ENCODE data around the gene ITIH6.
"Not testable (repeated sequence)": the region's sequence is repeated elsewhere in the genome, so short reads cannot be mapped to it uniquely, and the experiment has no call there.

ITIH6 gene

GRCh38 chrX:54794028-54794427, 4.0 kb downstream of the ITIH6 start:
- H4K8ac ChIP-seq (ENCODE audit: low read length) = no peak overlapping the region
- H3K27ac ChIP-seq (ENCODE audit: low read length, poor library complexity, severe bottlenecking) = no peak overlapping the region
- no peak overlapping the region for H3K14ac ChIP-seq (ENCODE audit: low read length in 2 of 2)
- no peak overlapping the region for H3K9ac ChIP-seq (ENCODE audit: low read length)
- H2AK5ac ChIP-seq (ENCODE audit: low read length, severe bottlenecking) = no peak overlapping the region
- H3K4me2 ChIP-seq (ENCODE audit: low read length, poor library complexity, severe bottlenecking) = no peak overlapping the region
- peaks cover 8 to 60% of the 10 kb centered on the region in 2 experiments for H3K27me3 ChIP-seq (ENCODE audit: control insufficient read depth in 1 of 2, insufficient read depth in 1 of 2, low read length in 2 of 2)
- no peak overlapping the region for H4K91ac ChIP-seq (ENCODE audit: low read length)
- no peak overlapping the region for H3K23ac ChIP-seq (ENCODE audit: low read length in 2 of 2)
- no peak overlapping the region for H2BK15ac ChIP-seq (ENCODE audit: low read depth, poor library complexity, severe bottlenecking)
- no peaks in the 10 kb centered on the region for H3K9me3 ChIP-seq (ENCODE audit: control insufficient read depth, low read length)
- H3K18ac ChIP-seq (ENCODE audit: low read depth in 1 of 2, low read length in 2 of 2) = no peak overlapping the region
- H2BK5ac ChIP-seq (ENCODE audit: low read depth, low read length, poor library complexity, severe bottlenecking) = no peak overlapping the region
- no peaks in the 10 kb centered on the region for H3K36me3 ChIP-seq (ENCODE audit: control insufficient read depth in 1 of 2, insufficient read depth in 2 of 2, low read depth in 1 of 2, low read length in 2 of 2)
- H2BK120ac ChIP-seq (ENCODE audit: low read depth, low read length) = no peak overlapping the region
- DNase-seq = no peak
- WGBS = no CpG with 5 or more reads among the region's 1 CpG
- H3K4me1 ChIP-seq (ENCODE audit: control insufficient read depth, insufficient read depth, low read depth, low read length) = no peaks in the 10 kb centered on the region
- H3K79me1 ChIP-seq (replicated peaks; ENCODE audit: low read length, poor library complexity, severe bottlenecking) = no peaks in the 10 kb centered on the region
- H2BK12ac ChIP-seq (ENCODE audit: low read length in 2 of 2) = no peak overlapping the region
- no peak overlapping the region for H3K4ac ChIP-seq (ENCODE audit: low read depth in 1 of 2, low read length in 2 of 2)
- no peak overlapping the region for H2AFZ ChIP-seq (ENCODE audit: low read depth, low read length)
- no peak overlapping the region for H3K4me3 ChIP-seq (ENCODE audit: insufficient read depth in 1 of 2, low read depth in 1 of 2, low read length in 2 of 2)

GRCh38 chrX:54789405-54789804, 8.7 kb downstream of the ITIH6 start:
- no CpG with 5 or more reads among the region's 5 CpGs for WGBS

GRCh38 chrX:54788446-54788845, 9.6 kb downstream of the ITIH6 start:
- H2BK5ac ChIP-seq (ENCODE audit: low read depth, low read length, poor library complexity, severe bottlenecking) = no peak overlapping the region
- no peak overlapping the region for H3K4me2 ChIP-seq (ENCODE audit: low read length, poor library complexity, severe bottlenecking)
- no CpG with 5 or more reads among the region's 9 CpGs for WGBS
- no peaks in the 10 kb centered on the region for H3K36me3 ChIP-seq (ENCODE audit: control insufficient read depth in 1 of 2, insufficient read depth in 2 of 2, low read depth in 1 of 2, low read length in 2 of 2)
- no peak overlapping the region for H2AK5ac ChIP-seq (ENCODE audit: low read length, severe bottlenecking)
- peak overlapping the region; percentile 21 to 52 for H3K18ac ChIP-seq (ENCODE audit: low read depth in 1 of 2, low read length in 2 of 2)
- H2BK120ac ChIP-seq (ENCODE audit: low read depth, low read length) = no peak overlapping the region
- H2BK12ac ChIP-seq (ENCODE audit: low read length in 2 of 2) = no peak overlapping the region
- H3K14ac ChIP-seq (ENCODE audit: low read length in 2 of 2) = no peak overlapping the region
- H3K4me1 ChIP-seq (ENCODE audit: control insufficient read depth, insufficient read depth, low read depth, low read length) = no peaks in the 10 kb centered on the region
- H2BK15ac ChIP-seq (ENCODE audit: low read depth, poor library complexity, severe bottlenecking) = no peak overlapping the region
- H3K9ac ChIP-seq (ENCODE audit: low read length) = no peak overlapping the region
- no peak overlapping the region for H3K23ac ChIP-seq (ENCODE audit: low read length in 2 of 2)
- no peak overlapping the region for H3K4ac ChIP-seq (ENCODE audit: low read depth in 1 of 2, low read length in 2 of 2)
- no peak overlapping the region for H4K8ac ChIP-seq (ENCODE audit: low read length)
- no peaks in the 10 kb centered on the region for H3K79me1 ChIP-seq (replicated peaks; ENCODE audit: low read length, poor library complexity, severe bottlenecking)
- DNase-seq = no peak
- no peak overlapping the region for H2AFZ ChIP-seq (ENCODE audit: low read depth, low read length)
- no peak overlapping the region for H3K4me3 ChIP-seq (ENCODE audit: insufficient read depth in 1 of 2, low read depth in 1 of 2, low read length in 2 of 2)
- H3K27me3 ChIP-seq (ENCODE audit: control insufficient read depth in 1 of 2, insufficient read depth in 1 of 2, low read length in 2 of 2) = peaks cover 3 to 31% of the 10 kb centered on the region in 2 experiments
- H4K91ac ChIP-seq (ENCODE audit: low read length) = peak overlapping the region; percentile 50
- H3K27ac ChIP-seq (ENCODE audit: low read length, poor library complexity, severe bottlenecking) = no peak overlapping the region
- H3K9me3 ChIP-seq (ENCODE audit: control insufficient read depth, low read length) = no peaks in the 10 kb centered on the region

More at GRCh38 chrX:54789405-54789804, 8.7 kb downstream of the ITIH6 start:
- not testable (repeated sequence) for H4K91ac ChIP-seq (ENCODE audit: low read length); H2BK15ac ChIP-seq (ENCODE audit: low read depth, poor library complexity, severe bottlenecking); H3K27ac ChIP-seq (ENCODE audit: low read length, poor library complexity, severe bottlenecking); H3K4me2 ChIP-seq (ENCODE audit: low read length, poor library complexity, severe bottlenecking); H2BK120ac ChIP-seq (ENCODE audit: low read depth, low read length); H3K9ac ChIP-seq (ENCODE audit: low read length); H3K4me1 ChIP-seq (ENCODE audit: control insufficient read depth, insufficient read depth, low read depth, low read length); H3K79me1 ChIP-seq (replicated peaks; ENCODE audit: low read length, poor library complexity, severe bottlenecking); H3K4me3 ChIP-seq (ENCODE audit: insufficient read depth in 1 of 2, low read depth in 1 of 2, low read length in 2 of 2); H3K4ac ChIP-seq (ENCODE audit: low read depth in 1 of 2, low read length in 2 of 2); H2BK5ac ChIP-seq (ENCODE audit: low read depth, low read length, poor library complexity, severe bottlenecking); H3K36me3 ChIP-seq (ENCODE audit: control insufficient read depth in 1 of 2, insufficient read depth in 2 of 2, low read depth in 1 of 2, low read length in 2 of 2); H3K18ac ChIP-seq (ENCODE audit: low read depth in 1 of 2, low read length in 2 of 2); H2AFZ ChIP-seq (ENCODE audit: low read depth, low read length); H4K8ac ChIP-seq (ENCODE audit: low read length); H2AK5ac ChIP-seq (ENCODE audit: low read length, severe bottlenecking); H3K14ac ChIP-seq (ENCODE audit: low read length in 2 of 2); H3K23ac ChIP-seq (ENCODE audit: low read length in 2 of 2); H3K9me3 ChIP-seq (ENCODE audit: control insufficient read depth, low read length); H2BK12ac ChIP-seq (ENCODE audit: low read length in 2 of 2)
- DNase-seq = peak; percentile 39
- H3K27me3 ChIP-seq (ENCODE audit: control insufficient read depth in 1 of 2, insufficient read depth in 1 of 2, low read length in 2 of 2) = peaks cover 3 to 36% of the 10 kb centered on the region in 2 experiments

- Histone ChIP-seq H3K27me3 (ENCODE audit: control insufficient read depth in 1 of 2, insufficient read depth in 1 of 2, low read length in 2 of 2) (peaks cover 3 to 26% of the 10 kb centered on the region in 2 experiments), H3K14ac (ENCODE audit: low read length in 2 of 2) (no peak overlapping the region)
- no CpG with 5 or more reads among the region's 2 CpGs for WGBS
Measured at GRCh38 chrX:54786967-54787366, 11.1 kb downstream of the ITIH6 start.

More at GRCh38 chrX:54786967-54787366, 11.1 kb downstream of the ITIH6 start:
- H2BK120ac ChIP-seq (ENCODE audit: low read depth, low read length) = no peak overlapping the region
- H3K4me2 ChIP-seq (ENCODE audit: low read length, poor library complexity, severe bottlenecking) = no peak overlapping the region
- H2BK5ac ChIP-seq (ENCODE audit: low read depth, low read length, poor library complexity, severe bottlenecking) = no peak overlapping the region
- no peak overlapping the region for H3K27ac ChIP-seq (ENCODE audit: low read length, poor library complexity, severe bottlenecking)
- H3K79me1 ChIP-seq (replicated peaks; ENCODE audit: low read length, poor library complexity, severe bottlenecking) = no peaks in the 10 kb centered on the region
- H3K4ac ChIP-seq (ENCODE audit: low read depth in 1 of 2, low read length in 2 of 2) = no peak overlapping the region
- H3K18ac ChIP-seq (ENCODE audit: low read depth in 1 of 2, low read length in 2 of 2) = no peak overlapping the region
- H2BK12ac ChIP-seq (ENCODE audit: low read length in 2 of 2) = no peak overlapping the region
- no peak overlapping the region for H3K9ac ChIP-seq (ENCODE audit: low read length)
- H4K8ac ChIP-seq (ENCODE audit: low read length) = no peak overlapping the region
- no peak overlapping the region for H2BK15ac ChIP-seq (ENCODE audit: low read depth, poor library complexity, severe bottlenecking)
- H3K9me3 ChIP-seq (ENCODE audit: control insufficient read depth, low read length) = no peaks in the 10 kb centered on the region
- H2AFZ ChIP-seq (ENCODE audit: low read depth, low read length) = no peak overlapping the region
- H3K4me3 ChIP-seq (ENCODE audit: insufficient read depth in 1 of 2, low read depth in 1 of 2, low read length in 2 of 2) = no peak overlapping the region
- H3K23ac ChIP-seq (ENCODE audit: low read length in 2 of 2) = no peak overlapping the region
- no peak for DNase-seq
- H2AK5ac ChIP-seq (ENCODE audit: low read length, severe bottlenecking) = no peak overlapping the region
- H3K36me3 ChIP-seq (ENCODE audit: control insufficient read depth in 1 of 2, insufficient read depth in 2 of 2, low read depth in 1 of 2, low read length in 2 of 2) = no peaks in the 10 kb centered on the region
- H4K91ac ChIP-seq (ENCODE audit: low read length) = no peak overlapping the region
- no peaks in the 10 kb centered on the region for H3K4me1 ChIP-seq (ENCODE audit: control insufficient read depth, insufficient read depth, low read depth, low read length)
